Central memory CD4-positive, alpha-beta T cell (primary cell): Measurements from ENCODE around the gene BPIFB2.

Experiments used
- DNase-seq: peaks from one replicate; pipeline ENCODE4 v3.0.0; 2022

BPIFB2 gene

DNA sequence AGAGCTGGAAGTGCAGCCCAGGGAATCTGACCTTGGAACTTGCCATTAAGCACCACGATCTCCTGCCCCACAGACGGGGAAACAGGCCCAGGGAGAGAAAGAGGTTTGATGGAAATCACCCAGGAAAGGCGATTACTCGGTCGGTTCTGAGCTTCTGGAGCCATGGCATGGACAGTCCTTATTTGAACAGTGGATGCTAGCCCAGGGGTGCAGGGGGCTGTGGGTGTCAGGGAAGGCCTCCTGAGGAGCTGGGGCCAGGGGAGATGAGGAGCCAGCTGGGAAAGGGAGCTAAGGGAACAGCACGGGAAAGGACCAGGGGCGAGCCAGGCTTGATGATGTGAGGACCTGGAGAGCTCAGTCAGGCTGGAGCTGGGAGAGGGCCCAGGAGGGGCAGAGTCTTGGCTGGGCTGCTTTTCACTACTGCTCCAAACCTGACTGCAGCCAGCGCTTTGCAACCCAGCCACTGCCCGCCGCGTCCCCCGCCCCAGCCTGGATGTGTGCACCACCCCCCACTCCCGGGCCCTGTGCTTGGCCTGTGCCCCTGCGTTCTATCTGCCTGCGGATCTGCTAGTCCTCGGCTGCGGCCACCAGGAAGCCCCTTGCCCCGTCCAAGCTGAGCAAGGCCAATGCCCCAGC, 21.1 kb upstream of the BPIFB2 start:
- no peak for DNase-seq

DNA sequence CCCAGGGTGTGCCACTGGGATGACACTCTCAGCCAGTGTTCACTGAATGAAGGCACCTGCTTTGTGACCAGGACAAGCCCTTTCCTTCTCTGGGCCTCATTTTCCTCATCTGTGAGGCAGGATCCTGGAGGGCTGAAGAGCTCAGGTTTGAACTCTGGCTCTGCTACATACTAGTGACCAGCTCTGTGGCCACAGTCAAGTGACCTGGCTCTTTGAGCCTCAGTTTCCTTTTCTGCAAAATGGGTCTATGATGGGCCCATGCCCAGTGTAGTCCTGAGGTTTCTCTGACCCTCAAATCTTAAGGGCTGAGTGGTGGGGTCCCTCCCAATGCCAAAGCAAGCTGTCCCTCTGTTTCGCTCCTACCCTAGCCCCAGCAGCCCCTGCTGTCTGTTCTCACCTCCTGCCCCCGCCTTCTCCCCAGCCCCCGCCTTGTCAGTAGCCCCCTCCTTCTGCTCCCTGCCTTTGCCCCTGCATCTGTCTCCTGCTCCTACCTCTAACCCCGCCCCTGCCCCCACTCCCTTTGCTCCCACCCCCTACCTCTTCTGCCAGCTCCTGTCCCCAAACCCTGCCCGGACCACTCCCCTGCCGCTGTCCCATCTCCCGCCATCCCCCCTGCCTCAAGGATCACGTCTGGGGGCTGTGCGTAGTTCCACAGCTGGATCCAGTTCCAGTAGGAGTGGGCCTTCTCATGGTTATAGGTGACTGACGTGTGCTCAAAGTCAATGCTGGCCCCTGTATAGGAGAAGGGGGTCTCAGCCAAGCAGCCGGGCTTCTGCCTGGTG, 20.3 kb upstream of the BPIFB2 start:
- no peak for DNase-seq

DNA sequence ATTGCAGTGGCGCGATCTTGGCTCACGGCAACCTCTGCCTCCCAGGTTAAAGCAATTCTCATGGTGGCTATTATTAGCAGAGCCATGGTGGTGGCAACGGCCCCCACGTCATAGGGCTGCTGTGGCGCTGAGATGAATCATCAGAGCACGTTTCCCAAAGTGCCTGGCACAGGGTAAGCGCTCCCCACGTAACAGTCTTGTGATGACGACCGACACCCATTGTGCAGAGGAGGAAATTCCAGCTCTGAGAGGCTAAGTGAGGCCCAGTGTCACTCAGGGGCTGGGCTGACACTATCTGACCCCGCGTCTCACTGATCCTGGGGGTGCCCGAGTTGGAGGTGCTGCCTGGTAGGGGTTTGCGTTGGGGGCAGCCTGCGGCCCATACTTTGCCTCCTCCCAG, 19.5 kb upstream of the BPIFB2 start:
- no peak for DNase-seq

DNA sequence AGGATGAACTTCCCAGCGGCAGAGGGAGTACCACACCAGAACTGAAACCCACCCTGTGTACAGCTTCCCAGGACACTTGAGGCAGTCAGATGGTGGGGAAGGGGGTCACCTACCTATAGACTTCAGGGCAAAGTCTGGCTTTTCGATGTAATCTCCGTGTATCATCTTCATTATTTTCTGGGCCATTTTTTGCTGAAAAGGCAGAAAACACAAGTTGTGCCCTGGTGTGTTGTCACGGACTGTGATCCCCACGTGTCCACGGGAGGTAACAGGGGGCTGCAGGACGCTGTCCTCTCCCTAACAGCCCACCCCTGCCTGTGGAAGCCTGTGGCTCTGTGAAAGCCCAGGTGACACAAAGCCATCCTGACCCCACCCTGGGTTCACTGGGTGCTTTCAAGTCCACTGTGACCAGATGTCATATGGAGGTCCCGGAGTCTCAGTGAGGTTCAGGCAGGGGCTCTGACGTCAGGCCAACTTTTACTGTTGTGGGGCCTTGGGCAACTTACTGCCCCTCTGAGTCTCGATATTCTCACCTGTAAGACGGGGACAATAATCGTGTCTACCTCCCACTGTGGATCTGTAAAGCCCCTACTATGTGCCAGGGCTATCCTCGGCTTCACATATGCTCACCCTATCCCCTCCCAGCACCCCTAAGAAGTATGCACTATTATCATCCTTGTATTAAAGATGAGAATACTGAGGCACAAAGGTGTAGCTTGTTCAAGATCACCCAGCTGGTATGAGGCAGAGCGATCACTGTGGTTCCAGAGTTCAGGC, 17.8 kb upstream of the BPIFB2 start:
- DNase-seq, result no peak

DNA sequence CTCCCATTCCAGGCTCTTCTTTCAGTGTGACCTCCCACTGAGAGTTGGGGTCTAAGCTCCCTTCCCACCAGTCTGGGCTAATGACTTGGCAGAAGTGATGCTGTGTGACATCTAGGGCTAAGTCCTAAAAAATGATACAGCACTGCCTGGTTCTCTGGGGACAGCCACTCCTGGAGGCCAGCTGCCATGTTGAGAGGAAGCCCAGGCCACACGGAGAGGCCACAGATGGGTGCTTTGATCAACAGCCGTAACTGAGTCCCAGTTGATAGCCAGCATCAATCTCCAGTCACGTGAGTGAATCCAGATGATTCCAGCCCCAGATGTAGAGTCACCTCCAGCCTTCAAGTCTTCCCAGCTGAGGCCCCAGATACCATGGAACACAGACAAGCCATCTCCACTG, 17.1 kb upstream of the BPIFB2 start:
- no peak for DNase-seq

DNA sequence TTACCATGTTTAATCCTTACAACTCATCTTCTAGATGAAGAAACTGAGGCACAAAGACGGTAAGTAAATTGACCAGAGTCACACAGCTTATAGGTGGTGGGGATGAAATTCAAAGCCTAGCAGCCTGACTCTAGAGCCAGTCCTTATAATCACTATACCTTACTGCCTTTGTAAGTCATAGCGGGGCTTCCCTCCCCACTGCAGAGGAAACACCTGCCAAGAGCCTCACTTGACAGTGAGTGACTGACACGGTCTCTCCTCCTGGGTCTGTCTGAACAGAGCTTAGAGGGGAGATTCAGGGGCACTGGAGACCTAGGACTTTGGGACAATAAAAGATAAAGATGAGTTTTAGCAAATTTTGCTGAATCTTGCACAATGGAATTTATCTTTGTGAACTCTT, 16.1 kb upstream of the BPIFB2 start:
- no peak for DNase-seq

DNA sequence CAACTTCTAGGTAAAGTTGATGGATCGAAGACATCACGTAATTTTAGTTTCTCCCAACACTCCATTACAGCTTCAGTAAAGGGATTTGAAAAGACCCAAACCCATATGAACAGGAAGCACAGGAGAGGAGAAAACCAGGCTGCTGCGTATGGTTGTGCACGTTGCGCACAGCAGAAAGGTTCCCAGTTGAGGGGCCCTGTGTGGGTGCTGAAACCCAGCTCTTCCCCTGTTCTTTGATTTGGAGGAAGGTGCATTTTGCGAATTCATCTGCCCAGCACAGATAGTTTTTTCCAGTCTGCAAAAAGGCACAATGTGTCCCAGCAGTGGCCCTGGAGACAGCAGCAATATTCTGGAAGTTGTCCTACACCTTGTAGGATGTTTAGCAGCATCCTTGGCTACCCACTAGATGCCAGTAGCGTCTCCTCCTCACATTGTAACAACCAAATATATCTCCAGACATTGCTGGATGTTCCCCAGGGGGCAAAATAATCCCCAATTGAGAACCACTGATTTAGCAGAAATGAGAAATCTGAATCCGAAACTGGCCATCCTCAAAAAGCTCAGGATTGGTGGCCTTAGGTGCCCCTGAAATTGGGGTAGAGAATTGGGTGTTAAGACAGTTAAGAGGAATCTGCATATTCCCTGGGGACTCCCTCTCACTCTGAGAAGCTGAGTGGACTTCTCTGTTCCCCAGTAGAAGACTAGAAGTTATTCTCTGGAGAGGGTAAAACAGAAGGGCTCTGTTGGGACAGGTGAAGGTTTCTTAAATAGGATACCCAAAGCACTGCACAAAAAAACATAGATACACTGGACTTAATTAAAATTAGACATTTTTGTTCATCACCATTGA, 15.5 kb upstream of the BPIFB2 start:
- no peak for DNase-seq

DNA sequence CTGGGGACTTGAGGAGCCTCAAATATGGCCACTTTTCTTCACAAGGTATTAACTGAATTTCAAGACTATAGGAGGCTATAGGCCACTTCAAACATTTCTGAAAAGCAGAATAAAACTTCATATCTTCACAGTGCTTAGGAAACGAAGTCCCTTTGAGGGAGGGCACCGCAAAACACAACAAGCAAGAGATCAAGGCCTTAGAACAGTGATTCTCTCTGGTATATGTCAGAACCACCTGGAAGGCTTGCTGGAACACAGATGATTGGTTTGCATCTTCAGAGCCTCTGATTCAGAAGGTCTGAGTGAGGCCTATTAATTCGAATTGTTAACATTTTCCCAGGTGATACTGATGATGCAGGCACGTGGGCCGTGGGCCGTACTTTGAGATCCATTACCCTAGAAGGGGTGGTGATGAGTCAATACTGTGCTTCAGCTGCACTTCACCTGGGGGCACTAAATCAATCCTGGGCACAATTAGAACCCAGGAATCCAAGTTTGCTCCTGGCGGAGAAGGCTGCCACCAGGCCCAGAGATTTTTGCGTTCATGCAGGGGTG, 13.9 kb upstream of the BPIFB2 start:
- DNase-seq, result no peak

DNA sequence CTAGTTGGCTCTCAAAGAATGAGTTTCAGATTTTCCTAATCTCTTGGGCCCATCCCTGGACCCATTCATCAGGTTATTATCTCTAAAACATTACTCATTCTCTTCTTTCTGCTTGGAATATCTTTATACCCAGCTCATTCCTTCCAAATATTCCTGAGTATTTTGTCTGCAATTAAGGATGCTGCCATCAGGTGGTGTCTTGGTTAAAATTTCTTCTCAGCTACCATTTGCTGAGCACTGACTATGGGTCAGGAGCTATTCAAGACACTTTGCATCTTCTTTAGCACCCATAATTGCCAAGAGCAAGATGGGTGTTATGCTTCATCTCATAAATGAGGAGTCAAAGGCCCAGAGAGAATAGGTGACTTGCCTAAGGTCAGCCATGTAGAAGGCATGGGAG, 11.7 kb upstream of the BPIFB2 start:
- no peak for DNase-seq

DNA sequence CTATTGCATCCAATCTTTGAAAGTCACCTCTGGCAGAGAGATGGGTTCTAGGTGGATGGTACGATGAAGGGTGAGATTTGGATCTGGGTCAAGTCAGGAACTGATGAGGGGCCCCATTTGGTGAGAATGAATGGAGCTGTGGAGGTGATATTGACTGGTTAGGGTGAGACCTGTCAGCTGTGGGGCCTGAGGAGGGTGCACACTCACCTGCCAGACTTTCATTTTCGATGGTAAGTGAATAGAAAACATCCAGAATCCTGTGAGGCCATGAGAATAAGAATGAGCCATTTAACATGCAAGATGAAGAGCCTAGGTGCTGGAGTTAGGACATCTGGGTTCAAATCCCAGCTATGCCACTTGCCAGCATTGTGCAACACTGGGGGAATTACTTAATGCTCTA, 10.1 kb upstream of the BPIFB2 start:
- no peak for DNase-seq

DNA sequence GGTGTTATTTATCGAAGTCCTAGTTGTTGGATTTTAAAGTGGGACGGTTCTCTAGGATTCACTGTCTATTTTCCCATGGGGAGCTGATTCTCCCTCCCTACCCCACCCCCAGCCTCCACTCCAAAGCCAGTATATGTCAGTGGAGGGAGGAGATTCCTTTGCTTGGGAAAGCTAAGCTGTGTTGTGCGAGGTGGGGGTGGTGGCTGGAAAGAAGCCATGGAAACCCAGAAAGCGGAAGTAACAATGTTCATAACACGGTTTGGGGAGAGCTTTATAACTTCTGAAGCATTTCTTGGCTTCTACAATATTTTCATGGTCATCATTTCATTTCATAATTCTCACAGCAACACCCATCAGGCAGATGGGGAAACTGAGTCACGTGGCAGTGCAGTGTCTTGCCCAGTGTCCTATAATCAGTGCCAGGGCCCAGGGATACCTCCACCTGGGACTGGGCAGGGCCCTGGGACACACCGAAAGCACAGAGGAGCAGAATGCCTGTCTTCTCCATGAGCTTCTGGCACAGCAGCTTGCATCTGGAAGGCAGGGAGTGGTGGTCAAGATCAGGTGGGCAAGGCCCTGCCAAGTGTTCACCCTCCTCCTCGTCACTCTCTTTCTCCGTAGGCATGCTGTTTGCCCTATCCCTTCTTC, 7.8 kb upstream of the BPIFB2 start:
- no peak for DNase-seq

DNA sequence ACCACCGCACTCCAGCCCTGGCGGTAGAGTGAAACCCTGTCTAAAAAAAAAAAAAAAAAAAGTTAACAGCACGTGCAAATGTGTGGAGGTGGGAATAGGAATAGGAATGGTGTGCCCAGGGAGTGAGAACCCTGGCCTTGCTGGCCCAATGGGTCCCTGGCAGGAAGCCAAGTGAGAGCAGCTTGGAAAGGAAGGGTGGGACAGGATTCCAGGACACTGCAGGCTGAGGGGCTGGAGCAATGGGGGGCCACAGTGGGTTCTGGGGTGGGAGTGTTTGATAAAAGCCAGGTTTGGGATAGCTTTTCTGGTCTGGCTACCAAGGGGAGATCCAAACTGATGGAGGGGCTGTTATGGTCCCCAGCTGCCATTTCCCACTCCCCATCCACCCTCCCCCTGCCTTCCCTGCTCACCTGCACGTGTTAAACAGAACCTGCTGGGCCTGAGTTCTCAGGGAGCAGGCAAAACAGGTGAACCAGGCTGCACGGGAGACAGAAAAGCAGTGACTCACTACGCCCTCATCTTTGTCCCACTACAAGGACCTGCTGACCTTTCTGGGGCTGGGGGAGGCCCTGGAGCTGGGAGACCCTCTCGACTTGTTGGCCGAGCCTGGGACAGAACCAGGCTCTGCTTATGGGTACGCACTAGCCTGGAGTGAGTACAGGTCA, 6.6 kb upstream of the BPIFB2 start:
- no peak for DNase-seq

DNA sequence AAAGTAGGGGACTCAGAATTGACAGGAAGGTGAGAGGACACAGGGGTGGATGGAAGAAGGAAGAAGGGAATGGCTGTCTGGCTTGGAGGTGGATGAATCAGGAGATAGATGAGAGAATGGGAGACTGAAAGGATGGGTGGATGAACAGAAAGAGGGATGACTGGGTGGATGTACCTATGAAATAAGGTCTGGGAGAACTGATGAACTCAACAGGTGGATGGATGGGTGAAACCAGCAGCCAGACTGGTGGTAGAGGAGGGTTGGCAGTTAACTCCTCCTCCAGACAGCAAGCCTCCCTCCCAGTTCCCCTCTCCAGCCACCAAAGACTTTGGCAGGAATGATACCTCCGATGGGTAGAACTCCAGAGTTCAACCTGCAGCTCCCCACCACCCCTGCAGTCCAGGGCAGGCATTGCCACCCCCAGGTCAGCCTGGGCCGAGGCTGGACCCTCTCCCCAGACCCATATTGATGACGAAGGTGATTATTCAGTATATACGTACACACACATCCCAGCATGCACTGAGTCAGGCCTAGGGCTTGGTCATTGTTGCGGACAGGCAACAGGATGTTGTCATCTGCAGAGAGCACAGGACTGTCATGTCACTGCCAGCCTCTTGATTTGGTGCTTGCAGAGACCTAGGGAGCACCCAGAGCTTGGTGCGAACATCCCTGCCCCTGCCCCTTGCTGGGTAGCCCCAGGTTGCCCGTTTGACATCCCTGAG, 5.3 kb upstream of the BPIFB2 start:
- no peak for DNase-seq

DNA sequence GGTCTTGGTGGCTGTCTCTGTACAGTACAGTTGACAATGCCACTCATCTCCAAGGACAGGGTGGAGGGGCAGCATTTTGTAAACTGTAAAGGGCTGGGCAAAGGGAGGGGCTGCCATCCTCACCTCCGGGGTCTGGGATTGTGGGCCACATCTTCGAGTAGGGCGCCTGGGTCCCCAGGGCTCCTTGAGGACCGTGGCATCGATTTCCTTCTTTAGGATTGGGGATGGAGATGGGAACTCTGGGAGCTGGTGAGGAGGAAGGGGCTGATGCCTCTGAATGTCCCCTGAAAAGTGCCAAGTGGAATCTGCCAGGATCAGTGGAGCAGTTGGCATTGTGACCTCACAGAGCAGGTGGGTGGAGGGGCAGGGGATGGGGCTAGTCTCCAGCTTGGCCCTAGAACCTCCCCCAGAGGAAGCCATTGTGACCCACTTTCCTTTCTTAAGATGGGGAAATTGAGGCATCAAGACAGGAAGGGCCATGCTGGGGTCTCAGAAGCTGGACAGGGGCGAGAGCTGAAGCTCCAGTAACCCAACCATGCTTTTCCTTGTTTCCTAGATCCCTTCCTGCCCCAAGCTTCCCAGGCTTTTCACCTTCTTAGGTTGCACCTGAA, 3.3 kb upstream of the BPIFB2 start, which contains the start of gene SUN5:
SUN5 (minus strand) TSS at position 293 of the 611 bp plus-strand sequence; CDS start at position 200, 93 bp downstream.
- DNase-seq, result no peak

DNA sequence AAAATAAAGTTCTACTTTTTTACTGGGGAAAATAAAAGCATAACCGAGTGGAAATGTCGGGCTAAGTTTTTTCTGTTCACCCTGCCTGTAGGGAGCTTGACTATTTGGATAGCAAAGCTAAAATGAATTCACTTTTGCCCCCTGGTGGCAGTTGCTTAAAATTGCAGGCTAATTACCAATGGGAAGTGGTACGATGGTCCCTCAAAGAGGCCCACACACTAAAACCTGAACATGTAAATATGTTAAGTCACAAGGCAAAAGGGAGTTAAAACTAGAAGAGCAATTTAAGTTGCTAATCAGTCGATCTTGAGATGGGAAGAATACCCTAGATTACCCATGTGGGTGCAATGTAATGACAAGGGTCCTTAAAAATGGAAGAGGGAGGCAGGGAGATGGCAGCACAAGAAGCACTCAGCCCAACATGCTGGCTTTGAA, 2.4 kb upstream of the BPIFB2 start:
- peak; percentile 28 for DNase-seq

DNA sequence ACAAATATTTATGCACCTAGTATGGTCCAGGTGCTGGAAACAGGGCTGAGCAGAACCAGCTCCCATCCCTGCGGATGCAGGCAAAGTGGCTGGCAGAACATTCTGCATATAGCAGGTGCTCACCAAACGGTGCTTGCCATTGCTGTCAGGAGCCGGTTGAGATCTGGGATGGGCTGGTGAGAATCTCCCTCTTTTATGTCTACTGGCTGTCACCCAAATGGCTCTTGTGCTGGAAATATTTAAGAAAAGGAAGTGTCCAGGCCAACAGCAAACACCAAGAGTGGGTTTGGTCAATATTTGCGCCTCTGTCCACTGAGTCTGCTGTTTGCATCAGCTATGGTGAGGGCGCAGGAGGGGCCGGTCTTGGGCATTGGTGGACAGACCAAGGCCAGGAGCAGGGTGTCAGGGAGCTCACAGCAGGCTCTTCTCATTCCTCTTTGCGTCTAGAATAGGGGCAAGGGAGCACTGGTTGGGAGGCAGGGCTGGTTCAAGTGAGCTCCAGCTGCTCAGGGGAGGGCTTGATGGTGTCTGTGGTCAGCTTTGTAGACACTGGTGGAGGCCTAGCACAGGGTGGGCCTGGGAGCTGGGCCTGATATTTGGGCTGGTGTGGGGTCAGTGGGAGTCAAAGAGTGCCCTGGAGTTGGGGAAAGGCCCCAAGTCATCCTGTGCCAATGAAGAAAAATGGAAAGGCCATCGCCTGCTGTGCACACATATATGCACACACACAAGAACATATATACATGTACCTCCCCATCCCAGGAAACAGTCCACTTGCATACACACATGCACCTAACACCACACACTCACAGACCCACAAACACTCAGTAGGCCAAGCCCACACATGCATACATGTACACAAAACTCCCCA, 1.4 kb upstream of the BPIFB2 start:
- no peak for DNase-seq

DNA sequence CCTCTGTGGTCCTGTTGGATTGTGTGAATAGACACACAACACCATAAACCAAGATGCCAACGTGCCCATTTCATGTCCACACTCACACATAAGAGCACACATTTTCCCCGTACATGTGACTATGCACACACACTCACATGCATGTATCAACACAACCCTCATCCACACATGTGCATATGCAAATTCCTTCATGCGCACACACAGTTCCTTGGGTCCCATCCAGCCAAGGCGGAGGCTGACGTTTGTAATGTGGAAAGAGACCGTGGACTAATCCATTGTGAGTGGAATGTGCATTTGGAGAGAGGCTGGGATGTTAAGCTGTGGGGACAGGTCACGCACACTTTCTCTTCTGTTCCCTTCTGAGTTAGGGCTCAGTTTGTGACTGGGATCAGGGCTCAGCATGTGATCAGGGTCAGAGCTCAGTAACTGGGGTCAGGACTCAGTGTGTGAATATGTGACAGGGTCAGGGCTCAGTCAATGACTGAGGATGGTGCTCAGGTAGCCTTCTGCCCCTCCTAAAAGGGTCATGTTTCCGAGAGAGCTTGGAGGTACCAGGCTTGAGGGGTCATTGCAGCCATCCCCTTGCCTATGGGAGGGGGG, 628 bp upstream of the BPIFB2 start:
- no peak for DNase-seq

DNA sequence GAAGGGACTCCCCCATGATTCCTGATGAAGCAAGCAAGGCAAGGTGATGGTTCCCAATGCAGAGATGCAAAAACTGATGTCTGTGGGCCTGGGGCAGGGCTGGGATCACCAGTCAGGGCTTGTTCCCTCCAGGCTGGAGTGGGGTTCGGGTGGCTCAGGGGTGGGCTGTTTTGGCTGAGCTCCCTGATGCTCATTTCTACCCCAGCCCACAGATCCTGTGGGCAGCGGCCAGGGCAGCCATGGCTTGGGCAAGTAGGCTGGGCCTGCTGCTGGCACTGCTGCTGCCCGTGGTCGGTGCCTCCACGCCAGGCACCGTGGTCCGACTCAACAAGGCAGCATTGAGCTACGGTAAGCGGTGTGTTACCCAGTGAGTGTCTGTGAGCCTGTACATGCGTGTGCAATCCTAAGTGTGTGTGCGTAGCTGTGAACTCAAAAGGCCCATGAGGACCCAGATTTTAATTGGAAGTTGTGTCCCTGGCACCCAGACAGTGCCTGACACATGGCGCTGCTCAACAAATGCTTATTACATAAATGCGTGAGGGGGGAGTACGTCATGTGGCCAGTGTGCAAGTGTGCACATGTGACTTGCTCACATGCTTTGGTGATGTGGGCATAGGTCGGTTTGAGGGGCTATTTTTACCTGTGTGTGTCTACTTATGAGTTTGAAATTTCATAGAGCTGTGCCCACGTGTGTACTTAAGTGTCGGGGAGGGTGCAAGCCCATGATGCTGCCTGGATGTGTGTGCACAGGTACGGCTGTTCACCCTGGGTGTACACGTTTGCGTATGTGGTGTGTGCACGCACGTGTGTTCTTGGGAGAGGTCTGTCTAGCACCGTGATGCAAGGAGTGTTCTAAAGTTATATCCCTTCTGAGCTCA, 1.1 kb downstream of the BPIFB2 start:
- no peak for DNase-seq
